Esophagus squamous epithelium (tissue), 4 donors: Measurements from ENCODE around the gene MEIOSIN.
"Not testable (repeated sequence)": the region's sequence is repeated elsewhere in the genome, so short reads cannot be mapped to it uniquely, and the experiment has no call there.

ENCODE experiments used
- POLR2A ChIP-seq, 4 donors: fragments of 450-650 bp; IDR thresholded peaks; one replicate each; pipeline ENCODE4 v1.6.1; 2017; ENCODE audit warnings: antibody characterized with exemption in 4 of 4, mild to moderate bottlenecking in 4 of 4, moderate library complexity in 3 of 4
- TF ChIP-seq, protein P1 (sequence below), 6 experiments: fragments of 450-650 bp in 4 of 6; fragments of 200-600 bp in 2 of 6; sonication (generic) in 2 of 6; IDR thresholded peaks; one replicate each; pipeline ENCODE4 v1.5.1; 2016 to 2019; ENCODE audit warnings: antibody characterized with exemption in 6 of 6, mild to moderate bottlenecking in 4 of 6, moderate library complexity in 4 of 6

DNA sequence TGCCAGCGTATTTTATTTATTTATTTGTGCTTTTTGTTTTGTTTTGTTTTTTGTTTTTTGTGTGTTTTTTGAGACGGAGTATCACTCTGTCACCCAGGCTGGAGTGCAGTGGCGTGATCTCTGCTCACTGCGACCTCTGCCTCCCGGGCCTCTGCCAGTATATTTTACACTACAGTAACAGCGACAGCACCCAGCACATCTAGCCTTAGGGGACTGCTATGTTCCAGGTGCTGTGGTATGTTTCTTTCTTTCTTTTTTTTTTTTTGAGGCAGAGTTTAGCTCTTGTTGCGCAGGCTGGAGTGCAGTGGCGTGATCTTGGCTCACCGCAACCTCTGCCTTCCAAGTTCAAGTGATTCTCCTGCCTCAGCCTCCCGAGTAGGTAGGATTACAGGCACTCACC, 18.2 kb downstream of the MEIOSIN start:
- TF ChIP-seq, protein P1, sequence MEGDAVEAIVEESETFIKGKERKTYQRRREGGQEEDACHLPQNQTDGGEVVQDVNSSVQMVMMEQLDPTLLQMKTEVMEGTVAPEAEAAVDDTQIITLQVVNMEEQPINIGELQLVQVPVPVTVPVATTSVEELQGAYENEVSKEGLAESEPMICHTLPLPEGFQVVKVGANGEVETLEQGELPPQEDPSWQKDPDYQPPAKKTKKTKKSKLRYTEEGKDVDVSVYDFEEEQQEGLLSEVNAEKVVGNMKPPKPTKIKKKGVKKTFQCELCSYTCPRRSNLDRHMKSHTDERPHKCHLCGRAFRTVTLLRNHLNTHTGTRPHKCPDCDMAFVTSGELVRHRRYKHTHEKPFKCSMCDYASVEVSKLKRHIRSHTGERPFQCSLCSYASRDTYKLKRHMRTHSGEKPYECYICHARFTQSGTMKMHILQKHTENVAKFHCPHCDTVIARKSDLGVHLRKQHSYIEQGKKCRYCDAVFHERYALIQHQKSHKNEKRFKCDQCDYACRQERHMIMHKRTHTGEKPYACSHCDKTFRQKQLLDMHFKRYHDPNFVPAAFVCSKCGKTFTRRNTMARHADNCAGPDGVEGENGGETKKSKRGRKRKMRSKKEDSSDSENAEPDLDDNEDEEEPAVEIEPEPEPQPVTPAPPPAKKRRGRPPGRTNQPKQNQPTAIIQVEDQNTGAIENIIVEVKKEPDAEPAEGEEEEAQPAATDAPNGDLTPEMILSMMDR (IDR thresholded peaks at IDR 0.05), result not testable (repeated sequence)
- TF ChIP-seq POLR2A (IDR thresholded peaks at IDR 0.05), result not testable (repeated sequence)
